Stimulated activated naive CD4-positive, alpha-beta T cell (primary cell): ENCODE measurements around the gene FHIT.
A peak's percentile ranks its signal among the peaks of the same experiment; 100 is the strongest.

ENCODE experiments used
- DNase-seq, 6 experiments: peaks; one replicate each; lab custom pipeline; 2025; lab: John Stamatoyannopoulos, UW

Gene FHIT

GRCh38 chr3:60102154-60102553, 1149.1 kb downstream of the FHIT start:
- DNase-seq: no peak

DNA sequence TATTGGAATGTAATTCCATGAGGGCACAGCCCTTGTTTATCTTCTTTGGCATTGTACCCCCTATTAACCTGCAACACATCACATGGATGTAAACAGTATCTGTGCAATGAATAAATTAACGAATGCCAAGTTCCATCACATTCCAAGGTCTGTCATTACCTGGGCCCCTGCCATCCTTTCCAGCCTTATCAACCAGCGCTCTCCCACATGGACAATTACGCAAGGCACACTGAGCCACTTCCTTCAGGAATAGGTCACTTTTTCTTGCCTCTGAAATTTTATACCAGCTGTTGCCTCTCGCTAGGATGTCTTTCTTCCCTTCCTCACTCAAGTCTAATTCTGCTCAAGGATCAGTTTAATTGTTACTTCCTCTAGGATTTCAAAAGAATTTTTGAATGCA, 1149.6 kb downstream of the FHIT start:
- DNase-seq: no peak

DNA sequence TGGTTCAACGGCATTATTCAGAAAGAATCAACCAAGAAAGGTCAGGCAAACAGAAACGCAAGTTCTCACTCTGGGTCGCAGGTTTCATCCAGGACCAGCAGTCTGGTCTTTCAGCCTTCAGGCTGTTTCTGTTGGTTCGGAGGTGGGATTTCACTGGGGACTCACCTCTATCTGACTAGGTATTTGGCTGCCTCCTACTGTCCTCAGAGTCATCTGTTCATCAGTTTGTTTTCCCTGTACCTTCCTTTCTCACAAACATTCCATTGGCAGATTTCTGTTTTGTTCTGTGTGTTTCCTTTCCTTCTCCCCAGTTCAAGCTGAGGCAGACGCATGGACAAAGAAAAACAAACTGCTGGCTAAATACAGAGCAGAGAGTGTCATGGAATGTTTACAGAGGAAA, 1154.8 kb downstream of the FHIT start:
- DNase-seq: no peak

DNA sequence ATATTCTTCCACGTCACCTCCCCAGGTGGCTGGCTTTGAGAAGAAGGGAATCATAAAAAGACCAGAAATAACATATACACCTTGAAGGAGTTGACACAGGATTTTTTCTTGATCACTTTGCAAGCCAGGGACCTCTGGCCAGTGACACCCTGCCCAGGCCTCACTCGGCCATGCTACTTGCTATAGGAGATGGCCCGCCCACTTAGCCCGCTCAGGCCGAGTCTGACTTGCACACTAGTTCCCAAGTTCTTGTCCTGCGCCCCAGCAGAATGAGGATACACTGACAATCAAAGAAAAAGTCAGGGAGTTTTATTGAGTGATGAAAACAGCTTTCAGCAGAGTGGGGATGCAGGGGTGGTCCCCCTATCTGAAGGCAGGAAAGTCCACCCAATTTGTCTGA, 1155.3 kb downstream of the FHIT start:
- no peak for DNase-seq

GRCh38 chr3:60095516-60095915, 1155.7 kb downstream of the FHIT start:
- no peak for DNase-seq

DNA sequence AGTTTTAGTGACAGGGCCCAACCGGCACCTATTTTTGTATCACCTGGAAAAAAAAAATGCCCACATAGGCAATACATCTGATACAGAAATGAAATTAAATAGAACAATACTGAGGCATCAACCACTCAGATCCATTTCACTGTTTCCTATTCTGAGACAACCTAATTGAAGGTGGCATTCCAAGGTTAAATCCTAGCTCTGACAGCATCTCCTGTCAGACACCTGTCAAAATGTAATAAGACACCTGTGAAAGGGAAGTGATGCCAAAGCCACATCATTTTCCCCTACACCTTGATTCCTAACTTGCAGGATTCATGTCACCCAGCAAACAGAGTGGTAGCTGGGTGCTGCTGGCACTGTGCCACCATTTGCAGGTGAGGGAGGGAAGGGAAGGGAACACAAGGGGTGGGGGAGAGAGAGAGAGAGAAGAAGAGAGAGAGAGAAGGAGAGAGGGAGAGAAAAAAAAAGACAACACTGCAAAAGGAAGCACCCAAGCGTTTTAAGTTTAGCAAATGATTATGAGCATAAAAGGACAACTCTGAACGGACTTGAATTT, 1156.8 kb downstream of the FHIT start:
- peak in 2 of 6 experiments; percentile 12 to 13 for DNase-seq

DNA sequence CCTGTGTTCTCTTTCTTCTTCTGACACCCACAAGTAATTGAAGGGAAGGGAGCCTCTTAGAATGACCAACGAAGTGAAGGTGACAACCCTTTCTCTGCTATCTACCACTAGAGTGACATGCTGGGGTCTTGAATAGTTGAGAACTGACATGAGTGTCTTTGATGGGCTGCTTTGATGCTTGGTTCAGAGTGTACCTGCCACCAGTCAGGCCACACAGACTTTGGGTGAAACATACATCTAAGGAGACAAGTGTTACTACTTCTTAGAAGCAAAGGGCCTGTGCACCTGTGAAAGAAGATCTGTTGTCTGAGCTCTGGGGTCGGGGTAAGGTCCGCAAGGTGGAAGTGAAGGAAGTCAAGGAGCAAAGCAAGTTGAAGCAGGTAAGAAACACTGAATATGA, 1160.7 kb downstream of the FHIT start:
- peak in 1 of 6 experiments; percentile 17 for DNase-seq

GRCh38 chr3:60086811-60087210, 1164.4 kb downstream of the FHIT start:
- no peak for DNase-seq

- DNase-seq: no peak
Observed at GRCh38 chr3:60085649-60086048, 1165.6 kb downstream of the FHIT start.

- DNase-seq: peak in 3 of 6 experiments; percentile 43 to 61 (median 61)
Observed at GRCh38 chr3:60081381-60082095, 1169.7 kb downstream of the FHIT start.

- peak in 3 of 6 experiments; percentile 44 to 57 (median 47) for DNase-seq
Observed at GRCh38 chr3:60080648-60081047, 1170.6 kb downstream of the FHIT start.

DNA sequence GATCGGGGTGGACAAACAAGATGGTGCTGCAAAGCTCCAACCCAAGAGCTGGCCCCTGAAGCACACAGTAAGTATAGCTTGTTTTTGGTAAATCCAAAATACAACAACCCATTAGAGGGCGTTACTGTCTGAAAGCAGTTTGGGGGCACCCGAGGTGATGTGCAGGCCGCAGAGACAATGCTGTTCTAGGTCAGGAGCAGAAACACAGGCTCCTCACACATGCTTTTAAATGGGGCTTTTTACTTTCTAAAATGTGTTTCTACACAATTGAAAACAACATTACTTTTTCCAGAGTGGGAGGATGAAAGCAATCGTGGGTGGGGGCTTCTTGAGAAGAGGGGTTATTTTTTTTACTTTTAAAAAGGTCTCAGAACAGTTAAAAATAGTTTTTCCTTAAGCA, 1172.2 kb downstream of the FHIT start:
- DNase-seq: peak in 4 of 6 experiments; percentile 39 to 68 (median 60)

- DNase-seq: peak in 1 of 6 experiments; percentile 9
Observed at GRCh38 chr3:60076331-60076730, 1174.9 kb downstream of the FHIT start.

GRCh38 chr3:60073942-60074341, 1177.3 kb downstream of the FHIT start:
- no peak for DNase-seq

DNA sequence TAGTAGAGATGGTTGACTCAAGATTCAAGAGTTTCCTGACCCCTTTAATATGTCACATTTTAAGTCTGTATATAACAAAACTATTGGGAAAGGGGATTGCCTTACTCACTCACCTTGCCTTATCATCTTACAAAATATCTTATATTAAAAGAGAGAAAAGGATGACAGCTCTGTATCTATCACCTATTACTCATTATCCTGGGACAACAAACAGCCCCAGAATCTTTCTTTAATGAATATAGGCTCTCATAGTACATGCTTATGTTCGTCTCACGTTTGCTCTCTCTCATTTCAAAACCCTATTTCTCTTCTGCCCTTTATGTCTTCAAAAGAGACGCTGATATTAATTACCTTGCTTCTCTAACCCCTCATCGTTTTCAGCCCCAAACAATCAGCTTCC, 1178.0 kb downstream of the FHIT start:
- no peak for DNase-seq

DNA sequence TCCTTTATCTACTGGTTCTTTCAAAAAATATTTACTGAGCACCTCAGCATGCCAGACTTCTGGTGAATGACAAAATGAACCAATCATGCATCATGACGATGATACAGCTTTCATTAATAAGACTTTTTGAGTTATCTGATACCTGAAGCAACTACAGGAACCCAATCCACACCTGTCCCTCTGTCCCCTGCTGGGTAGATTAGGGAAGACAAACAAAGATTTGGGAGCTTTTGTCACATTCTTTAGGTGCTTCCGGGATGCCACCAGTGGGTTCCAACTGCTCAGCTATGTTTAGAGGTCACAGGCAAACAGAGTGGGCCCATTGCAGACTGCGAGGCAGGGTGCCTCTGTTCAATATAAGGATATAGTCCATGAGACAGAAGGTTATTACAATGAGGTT, 1180.9 kb downstream of the FHIT start:
- no peak for DNase-seq

- peak in 2 of 6 experiments; percentile 14 to 26 for DNase-seq
Observed at GRCh38 chr3:60065227-60065868, 1185.9 kb downstream of the FHIT start.

DNA sequence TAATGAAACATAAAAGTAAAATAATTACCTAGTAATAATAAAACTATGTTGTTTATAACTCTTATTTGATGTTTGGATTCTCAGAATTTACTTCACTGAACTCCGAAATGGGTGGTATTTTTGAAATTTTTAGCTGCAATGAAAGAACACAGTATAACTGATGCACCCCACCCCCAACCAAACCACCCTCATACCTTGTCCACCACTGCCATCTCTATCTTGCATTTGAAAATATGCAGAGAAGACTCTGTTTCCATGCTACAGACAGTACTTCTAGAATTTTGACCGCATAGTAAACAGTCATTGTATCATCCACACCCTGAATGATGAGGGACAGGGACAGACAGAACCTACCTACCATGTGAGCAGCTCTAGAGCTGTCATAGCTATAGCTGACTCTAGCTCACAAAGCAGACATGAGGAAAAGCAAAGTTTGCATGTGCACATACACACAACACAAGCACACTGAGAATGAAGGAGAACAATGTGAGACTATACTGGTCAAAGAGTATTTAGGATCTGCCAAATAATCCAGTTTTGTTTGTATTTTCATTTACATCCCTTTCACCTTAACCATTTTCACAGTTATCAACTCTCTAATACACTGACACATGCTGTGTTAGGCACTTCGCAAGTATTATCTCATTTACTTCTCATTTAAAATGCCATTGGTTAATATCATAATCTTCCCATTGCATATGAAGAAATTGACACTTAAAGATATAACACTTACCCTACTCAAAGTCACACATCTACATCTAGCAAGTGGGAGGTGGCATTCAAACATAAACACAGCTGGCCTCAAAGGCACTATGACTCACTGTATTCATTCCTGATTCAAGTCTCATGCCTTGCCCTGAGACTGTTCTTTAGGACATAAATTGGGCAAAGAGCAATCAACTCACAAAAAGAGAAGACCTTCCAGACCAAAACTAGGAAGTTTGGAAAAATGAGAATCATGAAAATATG, 1186.8 kb downstream of the FHIT start:
- peak in 3 of 6 experiments; percentile 4 to 35 (median 10) for DNase-seq

DNA sequence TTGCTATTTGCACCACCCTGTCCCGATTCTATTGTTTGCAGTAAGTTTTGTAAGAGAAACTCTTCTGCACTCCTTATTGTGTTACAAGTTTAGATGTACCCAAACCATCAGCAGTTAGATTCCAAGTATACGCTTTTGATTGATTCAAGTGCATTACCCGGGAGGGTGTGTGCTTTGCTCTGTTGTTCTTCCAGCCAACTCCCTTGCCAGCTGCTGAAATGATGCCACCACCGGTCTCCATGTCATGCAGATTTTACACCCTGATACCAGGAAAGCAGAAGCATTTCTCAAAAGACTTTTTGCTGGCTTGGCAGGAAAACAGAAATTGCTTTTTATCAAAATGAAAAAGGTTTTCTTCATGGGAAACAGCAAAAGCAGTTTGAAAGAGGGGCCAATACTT, 1194.8 kb downstream of the FHIT start:
- peak in 4 of 6 experiments; percentile 3 to 62 (median 46) for DNase-seq

DNA sequence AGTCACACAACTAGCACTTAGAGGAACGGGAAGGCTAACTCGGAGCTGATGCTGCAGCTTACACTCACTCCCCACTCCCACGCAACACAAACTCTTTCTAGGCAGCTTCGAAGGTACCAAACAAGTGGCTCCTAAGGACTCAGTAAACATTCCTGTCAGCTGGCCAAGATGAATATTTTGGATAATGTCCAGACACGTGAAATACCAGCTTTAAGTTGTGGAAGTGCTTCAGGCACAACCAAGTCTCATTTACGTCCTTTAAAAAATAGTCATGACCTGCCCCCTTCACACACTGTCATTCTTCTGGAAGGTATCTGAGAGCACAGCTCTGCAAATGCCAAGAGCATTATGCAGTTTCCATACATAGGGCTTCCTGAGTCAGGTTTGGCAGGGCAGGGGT, 1195.5 kb downstream of the FHIT start:
- no peak for DNase-seq

GRCh38 chr3:60053526-60054265, 1197.6 kb downstream of the FHIT start:
- DNase-seq: peak in 2 of 6 experiments; percentile 16 to 29
